ENCODE measurements around the gene HS3ST4. TPM values are rescaled to one million over a fixed set of nuclear protein-coding genes. Genes with fewer than 3 reads are reported as not detected.

HS3ST4 gene
- total and polyA plus RNA-seq, 2 donors (not counting 1 experiment from before 2014, with no cell fraction given): not detected

DNA sequence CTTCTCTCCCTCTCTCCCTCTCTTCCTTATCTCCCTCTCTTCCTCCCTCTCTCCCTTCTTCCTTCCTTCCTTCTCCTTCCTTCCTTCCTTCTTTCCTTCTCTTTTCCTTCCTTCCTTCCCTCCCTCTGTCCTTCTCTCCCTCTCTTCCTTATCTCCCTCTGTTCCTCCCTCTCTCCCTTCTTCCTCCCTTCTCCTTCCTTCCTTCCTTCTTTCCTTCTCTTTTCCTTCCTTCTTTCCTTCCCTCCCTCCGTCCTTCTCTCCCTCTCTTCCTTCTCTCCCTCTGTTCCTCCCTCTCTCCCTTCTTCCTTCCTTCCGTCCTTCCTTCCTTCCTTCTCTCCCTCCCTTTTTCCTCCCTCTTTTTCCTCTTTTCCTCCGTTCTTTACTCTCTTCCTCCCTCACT lies 38.6 kb downstream of the HS3ST4 start:
- Mint-ChIP-seq H3K9me3 (ENCODE audit: insufficient read depth) (no peaks in the 10 kb centered on the region), H3K4me1 (no peaks in the 10 kb centered on the region)
- CTCF ChIA-PET: no interaction called here

DNA sequence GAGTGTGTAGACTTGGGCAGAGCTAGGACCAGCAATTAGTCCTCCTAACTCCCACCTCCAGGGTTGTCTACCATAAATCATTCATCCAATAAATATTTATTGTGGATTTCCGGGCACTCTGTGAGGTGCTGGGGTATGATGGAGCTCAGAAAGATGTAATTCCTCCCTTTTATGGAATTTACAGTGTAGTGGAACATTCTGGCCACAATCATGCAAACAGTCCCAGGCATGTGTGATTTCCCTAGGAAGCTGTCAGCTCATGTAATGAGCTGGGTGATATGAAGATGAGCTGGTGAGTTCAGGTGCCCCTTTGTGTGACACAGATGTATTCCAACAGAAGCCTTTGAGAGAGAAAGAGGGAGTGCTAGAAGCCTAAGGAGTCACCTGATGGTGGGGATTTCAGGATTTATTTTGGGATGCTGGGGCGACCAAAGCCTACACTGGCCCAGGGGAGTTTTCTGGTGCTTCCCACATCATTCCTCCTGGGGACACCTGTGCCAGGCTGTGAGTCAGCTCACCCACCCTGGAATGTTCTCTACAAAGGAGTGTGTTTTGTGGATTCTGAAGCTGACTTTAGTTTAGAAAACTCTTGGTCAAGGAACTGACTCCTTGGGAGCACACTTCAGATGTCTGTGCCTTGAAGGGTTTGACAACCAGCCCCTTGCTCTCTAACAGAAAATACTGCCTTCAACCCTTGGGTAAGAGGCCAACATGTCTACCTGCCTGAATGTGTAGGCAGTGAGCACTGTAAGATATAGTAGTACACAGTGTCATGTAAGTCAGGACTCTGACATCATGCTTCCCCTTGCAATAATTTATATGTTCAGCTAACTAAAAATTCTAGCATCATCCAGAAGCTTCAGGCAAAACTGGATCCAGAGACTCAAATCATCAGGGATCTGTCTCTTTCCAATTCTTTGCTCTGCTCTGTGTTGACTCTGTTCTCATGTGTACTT lies 42.9 kb downstream of the HS3ST4 start:
- H3K79me2 ChIP-seq (ENCODE audit: control insufficient read depth, insufficient read depth, low read length): no peaks in the 10 kb centered on the region
- no peak for DNase-seq
- no peak overlapping the region for H3K4me3 ChIP-seq (ENCODE audit: control extremely low read depth in 1 of 5, extremely low read depth in 1 of 5, insufficient read depth in 1 of 5, low read depth in 2 of 5, low read length in 4 of 5)
- ChIA-PET POLR2A (no interaction called here), CTCF (no interaction called here)
- H3K9me3 Mint-ChIP-seq (ENCODE audit: insufficient read depth): no peaks in the 10 kb centered on the region
- H3K4me3 Mint-ChIP-seq: no peak overlapping the region
- H3K4me1 Mint-ChIP-seq: no peaks in the 10 kb centered on the region
- H3K4me2 ChIP-seq (replicated peaks; ENCODE audit: low read depth, low read length, poor library complexity, severe bottlenecking): no peak overlapping the region
- no peak for ATAC-seq (ENCODE audit: low read depth)
- WGBS (ENCODE audit: insufficient coverage): no CpG with 5 or more reads among the region's 2 CpGs
- no peaks in the 10 kb centered on the region for H3K4me1 ChIP-seq (ENCODE audit: control insufficient read depth in 2 of 2, insufficient read depth in 2 of 2, low read length in 2 of 2)
- H3K27ac Mint-ChIP-seq: no peak overlapping the region
- no peak overlapping the region for H3K9ac ChIP-seq (ENCODE audit: low read length)
- H3K36me3 ChIP-seq (replicated peaks in 1 of 2; ENCODE audit: control extremely low read depth in 1 of 2, control insufficient read depth in 1 of 2, extremely low read depth in 1 of 2, insufficient read depth in 2 of 2, low read length in 1 of 2): no peaks in the 10 kb centered on the region
- H3K27ac ChIP-seq (ENCODE audit: low read length in 2 of 2): no peak overlapping the region
- no peaks in the 10 kb centered on the region for H3K9me3 ChIP-seq (ENCODE audit: control extremely low read depth in 1 of 3, control insufficient read depth in 2 of 3, insufficient read depth in 1 of 3, low read length in 2 of 3)
- intact Hi-C loops (cut with micrococcal nuclease): no loop called here
- no peaks in the 10 kb centered on the region for H4K20me1 ChIP-seq (ENCODE audit: control insufficient read depth, insufficient read depth, low read length, poor library complexity, severe bottlenecking)
- TF ChIP-seq, protein P1, sequence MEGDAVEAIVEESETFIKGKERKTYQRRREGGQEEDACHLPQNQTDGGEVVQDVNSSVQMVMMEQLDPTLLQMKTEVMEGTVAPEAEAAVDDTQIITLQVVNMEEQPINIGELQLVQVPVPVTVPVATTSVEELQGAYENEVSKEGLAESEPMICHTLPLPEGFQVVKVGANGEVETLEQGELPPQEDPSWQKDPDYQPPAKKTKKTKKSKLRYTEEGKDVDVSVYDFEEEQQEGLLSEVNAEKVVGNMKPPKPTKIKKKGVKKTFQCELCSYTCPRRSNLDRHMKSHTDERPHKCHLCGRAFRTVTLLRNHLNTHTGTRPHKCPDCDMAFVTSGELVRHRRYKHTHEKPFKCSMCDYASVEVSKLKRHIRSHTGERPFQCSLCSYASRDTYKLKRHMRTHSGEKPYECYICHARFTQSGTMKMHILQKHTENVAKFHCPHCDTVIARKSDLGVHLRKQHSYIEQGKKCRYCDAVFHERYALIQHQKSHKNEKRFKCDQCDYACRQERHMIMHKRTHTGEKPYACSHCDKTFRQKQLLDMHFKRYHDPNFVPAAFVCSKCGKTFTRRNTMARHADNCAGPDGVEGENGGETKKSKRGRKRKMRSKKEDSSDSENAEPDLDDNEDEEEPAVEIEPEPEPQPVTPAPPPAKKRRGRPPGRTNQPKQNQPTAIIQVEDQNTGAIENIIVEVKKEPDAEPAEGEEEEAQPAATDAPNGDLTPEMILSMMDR (IDR thresholded peaks at IDR 0.05): no peak
- no peak for TF ChIP-seq EZH2 (IDR thresholded peaks at IDR 0.05; ENCODE audit: borderline replicate concordance, insufficient read depth, low read depth, low read length, poor library complexity, severe bottlenecking)
- H3K27me3 ChIP-seq (replicated peaks in 1 of 4; ENCODE audit: control extremely low read depth in 1 of 4, control insufficient read depth in 3 of 4, insufficient read depth in 4 of 4, low read length in 3 of 4): no peaks in the 10 kb centered on the region
- no peak overlapping the region for H2AFZ ChIP-seq (ENCODE audit: insufficient read depth, low read depth, low read length, poor library complexity, severe bottlenecking)
- peaks cover 9% of the 10 kb centered on the region for H3K27me3 Mint-ChIP-seq

More for the DNA sequence above, 38.6 kb downstream of the HS3ST4 start:
- TF ChIP-seq, protein P1 (IDR thresholded peaks at IDR 0.05): no peak
- TF ChIP-seq EZH2 (IDR thresholded peaks at IDR 0.05; ENCODE audit: borderline replicate concordance, insufficient read depth, low read depth, low read length, poor library complexity, severe bottlenecking): no peak
- Histone ChIP-seq H4K20me1 (ENCODE audit: control insufficient read depth, insufficient read depth, low read length, poor library complexity, severe bottlenecking) (no peaks in the 10 kb centered on the region), H3K9ac (ENCODE audit: low read length) (no peak overlapping the region), H3K79me2 (ENCODE audit: control insufficient read depth, insufficient read depth, low read length) (no peaks in the 10 kb centered on the region), H2AFZ (ENCODE audit: insufficient read depth, low read depth, low read length, poor library complexity, severe bottlenecking) (no peak overlapping the region), H3K9me3 (ENCODE audit: control extremely low read depth in 1 of 3, control insufficient read depth in 2 of 3, insufficient read depth in 1 of 3, low read length in 2 of 3) (no peaks in the 10 kb centered on the region), H3K4me3 (ENCODE audit: control extremely low read depth in 1 of 5, extremely low read depth in 1 of 5, insufficient read depth in 1 of 5, low read depth in 2 of 5, low read length in 4 of 5) (no peak overlapping the region), H3K27ac (ENCODE audit: low read length in 2 of 2) (no peak overlapping the region), H3K36me3 (replicated peaks in 1 of 2; ENCODE audit: control extremely low read depth in 1 of 2, control insufficient read depth in 1 of 2, extremely low read depth in 1 of 2, insufficient read depth in 2 of 2, low read length in 1 of 2) (no peaks in the 10 kb centered on the region), H3K27me3 (replicated peaks in 1 of 4; ENCODE audit: control extremely low read depth in 1 of 4, control insufficient read depth in 3 of 4, insufficient read depth in 4 of 4, low read length in 3 of 4) (no peaks in the 10 kb centered on the region), H3K4me1 (ENCODE audit: control insufficient read depth in 2 of 2, insufficient read depth in 2 of 2, low read length in 2 of 2) (no peaks in the 10 kb centered on the region), H3K4me2 (replicated peaks; ENCODE audit: low read depth, low read length, poor library complexity, severe bottlenecking) (no peak overlapping the region)
- Mint-ChIP-seq H3K27ac (no peak overlapping the region), H3K27me3 (peaks cover 7% of the 10 kb centered on the region), H3K4me3 (no peak overlapping the region)
- DNase-seq (no peak), ATAC-seq (ENCODE audit: low read depth) (no peak)
- POLR2A ChIA-PET: no interaction called here
- WGBS (ENCODE audit: insufficient coverage): 72% methylated on average over 3 of the region's 3 CpGs
- intact Hi-C loops (cut with micrococcal nuclease): no loop called here

All from B cell (primary cell).